ENCODE results near the gene ZBTB8A.

Gene ZBTB8A

GRCh38 chr1:32507021-32507420 lies 32.2 kb upstream of the ZBTB8A start:
- H3K4me3 ChIP-seq (replicated peaks; ENCODE audit: low read depth, low read length): no peak overlapping the region
- TF ChIP-seq CTCF (IDR thresholded peaks at IDR 0.05; ENCODE audit: insufficient read depth, low read length, poor library complexity, severe bottlenecking): no peak
- no peaks in the 10 kb centered on the region; the same call in 1 of the 2 replicates for H3K27me3 ChIP-seq (replicated peaks; ENCODE audit: control insufficient read depth, insufficient read depth, low read length)
- no peak for DNase-seq (ENCODE audit: extremely low read depth, insufficient read length)
- no peaks in the 10 kb centered on the region for H3K36me3 ChIP-seq (ENCODE audit: control insufficient read depth, insufficient read depth, low read length)

- no peak for TF ChIP-seq CTCF (IDR thresholded peaks at IDR 0.05; ENCODE audit: insufficient read depth, low read length, poor library complexity, severe bottlenecking)
- H3K36me3 ChIP-seq (ENCODE audit: control insufficient read depth, insufficient read depth, low read length): no peaks in the 10 kb centered on the region
- no peaks in the 10 kb centered on the region; the same call in 1 of the 2 replicates for H3K27me3 ChIP-seq (replicated peaks; ENCODE audit: control insufficient read depth, insufficient read depth, low read length)
- DNase-seq (ENCODE audit: extremely low read depth, insufficient read length): no peak
- no peak overlapping the region for H3K4me3 ChIP-seq (replicated peaks; ENCODE audit: low read depth, low read length)
These were observed 30.5 kb upstream of the ZBTB8A start for GRCh38 chr1:32508761-32509160.

GRCh38 chr1:32509939-32510338 lies 29.3 kb upstream of the ZBTB8A start:
- no peak for DNase-seq (ENCODE audit: extremely low read depth, insufficient read length)
- no peak for TF ChIP-seq CTCF (IDR thresholded peaks at IDR 0.05; ENCODE audit: insufficient read depth, low read length, poor library complexity, severe bottlenecking)
- no peaks in the 10 kb centered on the region; the same call in 1 of the 2 replicates for H3K27me3 ChIP-seq (replicated peaks; ENCODE audit: control insufficient read depth, insufficient read depth, low read length)
- no peak overlapping the region for H3K4me3 ChIP-seq (replicated peaks; ENCODE audit: low read depth, low read length)
- no peaks in the 10 kb centered on the region for H3K36me3 ChIP-seq (ENCODE audit: control insufficient read depth, insufficient read depth, low read length)

GRCh38 chr1:32516402-32516801 lies 22.8 kb upstream of the ZBTB8A start:
- H3K4me3 ChIP-seq (replicated peaks; ENCODE audit: low read depth, low read length): no peak overlapping the region
- no peaks in the 10 kb centered on the region for H3K27me3 ChIP-seq (replicated peaks; ENCODE audit: control insufficient read depth, insufficient read depth, low read length)
- no peaks in the 10 kb centered on the region for H3K36me3 ChIP-seq (ENCODE audit: control insufficient read depth, insufficient read depth, low read length)
- DNase-seq (ENCODE audit: extremely low read depth, insufficient read length): no peak
- TF ChIP-seq CTCF (IDR thresholded peaks at IDR 0.05; ENCODE audit: insufficient read depth, low read length, poor library complexity, severe bottlenecking): no peak

GRCh38 chr1:32518976-32519375 lies 20.3 kb upstream of the ZBTB8A start:
- Histone ChIP-seq H3K27me3 (replicated peaks; ENCODE audit: control insufficient read depth, insufficient read depth, low read length) (no peaks in the 10 kb centered on the region), H3K36me3 (ENCODE audit: control insufficient read depth, insufficient read depth, low read length) (no peaks in the 10 kb centered on the region), H3K4me3 (replicated peaks; ENCODE audit: low read depth, low read length) (no peak overlapping the region)
- DNase-seq (ENCODE audit: extremely low read depth, insufficient read length): no peak
- TF ChIP-seq CTCF (IDR thresholded peaks at IDR 0.05; ENCODE audit: insufficient read depth, low read length, poor library complexity, severe bottlenecking): no peak

GRCh38 chr1:32521165-32521564 lies 18.1 kb upstream of the ZBTB8A start:
- no peak overlapping the region; the same call in 1 of the 2 replicates for H3K4me3 ChIP-seq (replicated peaks; ENCODE audit: low read depth, low read length)
- TF ChIP-seq CTCF (IDR thresholded peaks at IDR 0.05; ENCODE audit: insufficient read depth, low read length, poor library complexity, severe bottlenecking): peak; percentile 16
- DNase-seq (ENCODE audit: extremely low read depth, insufficient read length): peak; percentile 32
- no peaks in the 10 kb centered on the region for H3K36me3 ChIP-seq (ENCODE audit: control insufficient read depth, insufficient read depth, low read length)
- no peaks in the 10 kb centered on the region for H3K27me3 ChIP-seq (replicated peaks; ENCODE audit: control insufficient read depth, insufficient read depth, low read length)
